ENCODE data around the gene SEMA5B.
A peak's percentile ranks its signal among the peaks of the same experiment; 100 is the strongest.

The SEMA5B gene

GRCh38 chr3:123015596-123015995 is 12.0 kb downstream of the SEMA5B start:
- peak; percentile 32; the same call in 1 of the 2 replicates for TF ChIP-seq CTCF (IDR thresholded peaks at IDR 0.05; ENCODE audit: low read depth, low read length)
- Histone ChIP-seq H3K27me3 (ENCODE audit: insufficient read depth, low read depth, severe bottlenecking) (no peaks in the 10 kb centered on the region), H3K9me3 (ENCODE audit: severe bottlenecking) (no peaks in the 10 kb centered on the region), H3K27ac (no peak overlapping the region), H3K4me3 (ENCODE audit: low read depth, low read length) (no peak overlapping the region), H3K36me3 (no peaks in the 10 kb centered on the region)
- DNase-seq = no peak

GRCh38 chr3:123013876-123014275 is 13.7 kb downstream of the SEMA5B start:
- H3K4me3 ChIP-seq (ENCODE audit: low read depth, low read length) = no peak overlapping the region
- no peak for DNase-seq
- H3K27me3 ChIP-seq (ENCODE audit: insufficient read depth, low read depth, severe bottlenecking) = no peaks in the 10 kb centered on the region
- no peak overlapping the region for H3K27ac ChIP-seq
- H3K9me3 ChIP-seq (ENCODE audit: severe bottlenecking) = no peaks in the 10 kb centered on the region
- no peaks in the 10 kb centered on the region for H3K36me3 ChIP-seq
- no peak for TF ChIP-seq CTCF (IDR thresholded peaks at IDR 0.05; ENCODE audit: low read depth, low read length)

GRCh38 chr3:123012652-123013051 is 14.9 kb downstream of the SEMA5B start:
- no peak for TF ChIP-seq CTCF (IDR thresholded peaks at IDR 0.05; ENCODE audit: low read depth, low read length)
- no peaks in the 10 kb centered on the region for H3K9me3 ChIP-seq (ENCODE audit: severe bottlenecking)

GRCh38 chr3:123011447-123011846 is 16.1 kb downstream of the SEMA5B start:
- DNase-seq = no peak
- H3K4me3 ChIP-seq (ENCODE audit: low read depth, low read length) = no peak overlapping the region
- TF ChIP-seq CTCF (IDR thresholded peaks at IDR 0.05; ENCODE audit: low read depth, low read length) = no peak
- no peaks in the 10 kb centered on the region for H3K27me3 ChIP-seq (ENCODE audit: insufficient read depth, low read depth, severe bottlenecking)
- no peaks in the 10 kb centered on the region for H3K9me3 ChIP-seq (ENCODE audit: severe bottlenecking)
- H3K27ac ChIP-seq = no peak overlapping the region
- no peaks in the 10 kb centered on the region for H3K36me3 ChIP-seq

More at GRCh38 chr3:123012652-123013051, 14.9 kb downstream of the SEMA5B start:
- Histone ChIP-seq H3K27me3 (ENCODE audit: insufficient read depth, low read depth, severe bottlenecking) (no peaks in the 10 kb centered on the region), H3K4me3 (ENCODE audit: low read depth, low read length) (no peak overlapping the region), H3K27ac (no peak overlapping the region), H3K36me3 (no peaks in the 10 kb centered on the region)
- no peak for DNase-seq

GRCh38 chr3:123008840-123009239 is 18.7 kb downstream of the SEMA5B start:
- TF ChIP-seq CTCF (IDR thresholded peaks at IDR 0.05; ENCODE audit: low read depth, low read length) = no peak
- H3K4me3 ChIP-seq (ENCODE audit: low read depth, low read length) = no peak overlapping the region
- H3K9me3 ChIP-seq (ENCODE audit: severe bottlenecking) = no peaks in the 10 kb centered on the region
- DNase-seq = no peak
- H3K27ac ChIP-seq = no peak overlapping the region
- H3K36me3 ChIP-seq = no peaks in the 10 kb centered on the region
- H3K27me3 ChIP-seq (ENCODE audit: insufficient read depth, low read depth, severe bottlenecking) = no peaks in the 10 kb centered on the region

GRCh38 chr3:123006609-123007008 is 21.0 kb downstream of the SEMA5B start:
- no peak for TF ChIP-seq CTCF (IDR thresholded peaks at IDR 0.05; ENCODE audit: low read depth, low read length)
- Histone ChIP-seq H3K27me3 (ENCODE audit: insufficient read depth, low read depth, severe bottlenecking) (no peaks in the 10 kb centered on the region), H3K4me3 (ENCODE audit: low read depth, low read length) (no peak overlapping the region), H3K9me3 (ENCODE audit: severe bottlenecking) (no peaks in the 10 kb centered on the region), H3K27ac (no peak overlapping the region), H3K36me3 (no peaks in the 10 kb centered on the region)
- no peak for DNase-seq
